Measurements from ENCODE around the gene RRAS2.
"Not testable (repeated sequence)": the region's sequence is repeated elsewhere in the genome, so short reads cannot be mapped to it uniquely, and the experiment has no call there.

RRAS2 gene

GRCh38 chr11:14300661-14301304 is 58.2 kb downstream of the RRAS2 start:
- FAIRE-seq, result peak; percentile 60

- no peak for FAIRE-seq
Measured at GRCh38 chr11:14299921-14300320, 59.1 kb downstream of the RRAS2 start.

- no peak for FAIRE-seq
Measured at GRCh38 chr11:14290422-14290821, 68.6 kb downstream of the RRAS2 start.

- no peak for FAIRE-seq
Measured at GRCh38 chr11:14288189-14288935, 70.6 kb downstream of the RRAS2 start.

- FAIRE-seq, result not testable (repeated sequence)
Measured at GRCh38 chr11:14278869-14279268, 80.1 kb downstream of the RRAS2 start.

- FAIRE-seq, result no peak
Measured at GRCh38 chr11:14275076-14275475, 83.9 kb downstream of the RRAS2 start.

- FAIRE-seq, result no peak
Measured at GRCh38 chr11:14273895-14274294, 85.1 kb downstream of the RRAS2 start.

GRCh38 chr11:14270690-14271542 is 88.1 kb downstream of the RRAS2 start:
- no peak for FAIRE-seq

- FAIRE-seq, result no peak
Measured at GRCh38 chr11:14269692-14270573, 89.0 kb downstream of the RRAS2 start.

GRCh38 chr11:14267861-14268635 is 90.9 kb downstream of the RRAS2 start:
- FAIRE-seq, result no peak

GRCh38 chr11:14266622-14267021 is 92.4 kb downstream of the RRAS2 start:
- no peak for FAIRE-seq

- FAIRE-seq, result no peak
Measured at GRCh38 chr11:14264966-14265365, 94.0 kb downstream of the RRAS2 start.

- no peak for FAIRE-seq
Measured at GRCh38 chr11:14262271-14262846, 96.6 kb downstream of the RRAS2 start.

- no peak for FAIRE-seq
Measured at GRCh38 chr11:14261066-14261465, 97.9 kb downstream of the RRAS2 start.

- FAIRE-seq, result no peak
Measured at GRCh38 chr11:14259878-14260277, 99.1 kb downstream of the RRAS2 start.

GRCh38 chr11:14259186-14259784 is 99.7 kb downstream of the RRAS2 start:
- FAIRE-seq, result no peak

- FAIRE-seq, result no peak
Measured at GRCh38 chr11:14258221-14258935, 100.6 kb downstream of the RRAS2 start.

GRCh38 chr11:14255238-14255534 is 103.8 kb downstream of the RRAS2 start:
- no peak for FAIRE-seq

GRCh38 chr11:14254533-14255237 is 104.3 kb downstream of the RRAS2 start:
- no peak for FAIRE-seq

- no peak for FAIRE-seq
Measured at GRCh38 chr11:14253840-14254239, 105.1 kb downstream of the RRAS2 start.

Data from A204.1 (cell line).